Measurements from ENCODE around the gene NDUFB8.
"Not testable (repeated sequence)": the region's sequence is repeated elsewhere in the genome, so short reads cannot be mapped to it uniquely, and the experiment has no call there.

The NDUFB8 gene

GRCh38 chr10:100529475-100530298 lies at the start of gene NDUFB8:
NDUFB8 (minus strand) TSS chr10:100529871; CDS start chr10:100529851, 20 bp downstream.
- peak; percentile 79 to 80 for DNase-seq (ENCODE audit: low read depth in 2 of 2)

- DNase-seq (ENCODE audit: low read depth in 2 of 2): no peak
These were observed 46.6 kb upstream of the NDUFB8 start for GRCh38 chr10:100576282-100576635.

- no peak for DNase-seq (ENCODE audit: low read depth in 2 of 2)
These were observed 46.1 kb upstream of the NDUFB8 start for GRCh38 chr10:100575585-100576281.

GRCh38 chr10:100575146-100575545 lies 45.5 kb upstream of the NDUFB8 start:
- DNase-seq (ENCODE audit: low read depth in 2 of 2): not testable (repeated sequence)

- DNase-seq (ENCODE audit: low read depth in 2 of 2): no peak
These were observed 41.6 kb upstream of the NDUFB8 start for GRCh38 chr10:100571084-100571856.

GRCh38 chr10:100570506-100570905 lies 40.8 kb upstream of the NDUFB8 start:
- DNase-seq (ENCODE audit: low read depth in 2 of 2): no peak

GRCh38 chr10:100569687-100570481 lies 40.2 kb upstream of the NDUFB8 start:
- no peak for DNase-seq (ENCODE audit: low read depth in 2 of 2)

GRCh38 chr10:100568912-100569311 lies 39.2 kb upstream of the NDUFB8 start:
- DNase-seq (ENCODE audit: low read depth in 2 of 2): no peak

GRCh38 chr10:100567826-100568225 lies 38.2 kb upstream of the NDUFB8 start:
- DNase-seq (ENCODE audit: low read depth in 2 of 2): no peak

GRCh38 chr10:100567249-100567648 lies 37.6 kb upstream of the NDUFB8 start:
- no peak for DNase-seq (ENCODE audit: low read depth in 2 of 2)

GRCh38 chr10:100566561-100566960 lies 36.9 kb upstream of the NDUFB8 start:
- DNase-seq (ENCODE audit: low read depth in 2 of 2): no peak

GRCh38 chr10:100565206-100565985 lies 35.7 kb upstream of the NDUFB8 start:
- no peak for DNase-seq (ENCODE audit: low read depth in 2 of 2)

- DNase-seq (ENCODE audit: low read depth in 2 of 2): peak; percentile 54 to 69
These were observed 32.5 kb upstream of the NDUFB8 start for GRCh38 chr10:100562008-100562672.

- no peak for DNase-seq (ENCODE audit: low read depth in 2 of 2)
These were observed 31.3 kb upstream of the NDUFB8 start for GRCh38 chr10:100561005-100561404.

GRCh38 chr10:100560248-100560647 lies 30.6 kb upstream of the NDUFB8 start:
- no peak for DNase-seq (ENCODE audit: low read depth in 2 of 2)

GRCh38 chr10:100554902-100555301 lies 25.2 kb upstream of the NDUFB8 start:
- DNase-seq (ENCODE audit: low read depth in 2 of 2): no peak

GRCh38 chr10:100553929-100554328 lies 24.3 kb upstream of the NDUFB8 start:
- no peak for DNase-seq (ENCODE audit: low read depth in 2 of 2)

- no peak for DNase-seq (ENCODE audit: low read depth in 2 of 2)
These were observed 22.1 kb upstream of the NDUFB8 start for GRCh38 chr10:100551738-100552137.

- no peak for DNase-seq (ENCODE audit: low read depth in 2 of 2)
These were observed 21.5 kb upstream of the NDUFB8 start for GRCh38 chr10:100551196-100551595.

- no peak for DNase-seq (ENCODE audit: low read depth in 2 of 2)
These were observed 15.3 kb upstream of the NDUFB8 start for GRCh38 chr10:100544950-100545349.

Data from stimulated activated CD4-positive, alpha-beta T cell treated with anti-CD3 and anti-CD28 coated beads, Interleukin-12 subunit alpha, Interleukin-12 subunit beta, amount 100 ng/mL, for 24 hours (primary cell).